Colonic mucosa (tissue), 4 donors: ENCODE measurements around the gene TEKT3. TPM values are rescaled to one million over a fixed set of nuclear protein-coding genes. Genes with fewer than 3 reads are reported as not detected.

Experiments
- DNase-seq: peaks from one replicate; pipeline ENCODE4 v3.0.0-alpha.2; 2020
- H3K27ac ChIP-seq: fragments of 200-600 bp; one replicate; pipeline ENCODE4 v1.8.0; 2021
- H3K27me3 ChIP-seq: fragments of 200-600 bp; one replicate; pipeline ENCODE4 v1.8.0; 2021
- H3K36me3 ChIP-seq: fragments of 200-600 bp; one replicate; pipeline ENCODE4 v1.8.0; 2021
- H3K4me1 ChIP-seq: fragments of 200-600 bp; one replicate; pipeline ENCODE4 v1.8.0; 2021; ENCODE audit warnings: mild to moderate bottlenecking
- H3K4me3 ChIP-seq: fragments of 200-600 bp; one replicate; pipeline ENCODE4 v1.8.0; 2021
- H3K9ac ChIP-seq, 2 donors: one replicate each; pipeline ENCODE4 v1.7.0; 2013; ENCODE audit warnings: control low read depth in 2 of 2, low read depth in 2 of 2, low read length in 2 of 2
- H3K9me3 ChIP-seq: fragments of 200-600 bp; one replicate; pipeline ENCODE4 v1.8.0; 2021
- intact Hi-C: fragments of 100-400 bp; cut with DNase I; formaldehyde crosslinking; loops from one replicate; pipeline ENCODE4 v1.14.1; 2022
- total RNA-seq, 2 donors: library from RNA; stranded (reverse); fragmentation: NEBNext Ultra II Directional in 1 of 2; extraction: Animal tissue kit (Norgen Biotek cat#: 25700) in 1 of 2; gene quantifications; one replicate each; pipeline ENCODE4 v1.2.1, GENCODE V29; 2021
- TF ChIP-seq, protein P1 (sequence below): fragments of 200-600 bp; IDR thresholded peaks from one replicate; pipeline ENCODE4 v1.8.0; 2022; ENCODE audit warnings: antibody characterized with exemption, mild to moderate bottlenecking
- donor health status: healthy.
- donor health status: DM: no; HTN: no; CAD: no.
- donor health status: DM: no; HTN: no; CAD: no.

Gene TEKT3
- total RNA-seq, 2 donors from 2014 or later, result 0.45 TPM; not detected in 1

DNA sequence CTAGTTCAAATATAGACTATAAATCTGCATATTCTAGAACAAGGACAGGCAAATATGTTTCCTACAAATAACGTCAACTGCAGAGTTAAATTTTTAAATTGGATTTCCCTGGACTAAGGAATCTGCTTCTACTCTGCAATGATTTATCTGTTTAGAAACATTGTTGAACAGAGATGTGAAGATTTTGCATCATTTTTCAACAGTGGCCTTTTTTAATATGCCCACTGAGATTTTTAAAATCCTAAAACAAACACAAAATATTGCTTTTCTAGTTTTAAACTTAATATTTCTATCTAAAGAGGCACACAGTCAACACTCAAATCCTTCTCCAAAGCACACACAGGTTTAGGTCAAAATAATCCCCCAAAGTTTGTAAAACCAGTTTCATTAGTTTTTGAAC lies 52.5 kb downstream of the TEKT3 start:
- TF ChIP-seq, protein P1, sequence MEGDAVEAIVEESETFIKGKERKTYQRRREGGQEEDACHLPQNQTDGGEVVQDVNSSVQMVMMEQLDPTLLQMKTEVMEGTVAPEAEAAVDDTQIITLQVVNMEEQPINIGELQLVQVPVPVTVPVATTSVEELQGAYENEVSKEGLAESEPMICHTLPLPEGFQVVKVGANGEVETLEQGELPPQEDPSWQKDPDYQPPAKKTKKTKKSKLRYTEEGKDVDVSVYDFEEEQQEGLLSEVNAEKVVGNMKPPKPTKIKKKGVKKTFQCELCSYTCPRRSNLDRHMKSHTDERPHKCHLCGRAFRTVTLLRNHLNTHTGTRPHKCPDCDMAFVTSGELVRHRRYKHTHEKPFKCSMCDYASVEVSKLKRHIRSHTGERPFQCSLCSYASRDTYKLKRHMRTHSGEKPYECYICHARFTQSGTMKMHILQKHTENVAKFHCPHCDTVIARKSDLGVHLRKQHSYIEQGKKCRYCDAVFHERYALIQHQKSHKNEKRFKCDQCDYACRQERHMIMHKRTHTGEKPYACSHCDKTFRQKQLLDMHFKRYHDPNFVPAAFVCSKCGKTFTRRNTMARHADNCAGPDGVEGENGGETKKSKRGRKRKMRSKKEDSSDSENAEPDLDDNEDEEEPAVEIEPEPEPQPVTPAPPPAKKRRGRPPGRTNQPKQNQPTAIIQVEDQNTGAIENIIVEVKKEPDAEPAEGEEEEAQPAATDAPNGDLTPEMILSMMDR, result no peak
- Histone ChIP-seq H3K9ac (no peak overlapping the region), H3K27ac (no peak overlapping the region)

DNA sequence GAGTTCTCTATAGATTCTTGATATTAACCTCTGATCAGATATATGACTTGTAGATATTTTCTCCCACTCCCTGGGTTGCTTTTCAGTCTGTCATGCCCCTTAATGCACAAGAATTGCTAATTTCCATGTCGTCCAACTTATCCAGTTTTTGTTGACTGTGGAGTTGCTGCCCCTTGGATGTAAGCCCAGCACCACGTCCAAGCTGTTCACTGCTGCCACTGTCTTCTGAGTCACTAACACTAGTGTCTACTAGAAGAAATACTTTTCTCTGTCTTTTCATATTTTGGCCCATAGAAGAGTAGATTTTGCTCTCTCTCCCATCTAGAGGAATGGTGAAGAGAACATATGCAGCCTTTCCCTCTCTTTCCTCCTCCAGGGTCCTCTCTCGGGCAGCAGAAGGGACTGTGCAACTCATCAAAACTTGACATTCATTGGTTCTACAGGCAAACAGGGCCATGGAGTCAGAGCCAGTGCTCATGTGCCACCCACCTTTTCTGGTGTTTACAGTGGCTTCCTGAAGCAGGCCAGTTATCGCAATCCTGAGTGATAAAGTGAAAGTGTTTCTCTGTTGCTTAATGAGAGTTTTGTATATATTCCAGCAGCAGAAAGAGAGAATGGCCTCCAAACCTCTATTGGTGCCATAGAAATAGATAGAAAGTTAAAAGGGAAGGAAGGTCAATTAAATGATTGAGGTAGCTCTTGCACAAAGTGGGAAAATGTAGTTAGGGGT lies 53.7 kb downstream of the TEKT3 start:
- intact Hi-C loops, result no loop called here
- no peaks in the 10 kb centered on the region for H3K4me1 ChIP-seq
- TF ChIP-seq, protein P1, result no peak
- H3K9ac ChIP-seq, result no peak overlapping the region
- DNase-seq, result no peak
- no peak overlapping the region for H3K4me3 ChIP-seq
- no peaks in the 10 kb centered on the region for H3K9me3 ChIP-seq
- H3K27ac ChIP-seq, result no peak overlapping the region
- no peaks in the 10 kb centered on the region for H3K36me3 ChIP-seq
- H3K27me3 ChIP-seq, result no peaks in the 10 kb centered on the region

More for the DNA sequence above, 52.5 kb downstream of the TEKT3 start:
- intact Hi-C loops, result no loop called here
- no peaks in the 10 kb centered on the region for H3K9me3 ChIP-seq
- H3K27me3 ChIP-seq, result no peaks in the 10 kb centered on the region
- no peaks in the 10 kb centered on the region for H3K36me3 ChIP-seq
- no peak for DNase-seq
- no peaks in the 10 kb centered on the region for H3K4me1 ChIP-seq
- H3K4me3 ChIP-seq, result no peak overlapping the region

DNA sequence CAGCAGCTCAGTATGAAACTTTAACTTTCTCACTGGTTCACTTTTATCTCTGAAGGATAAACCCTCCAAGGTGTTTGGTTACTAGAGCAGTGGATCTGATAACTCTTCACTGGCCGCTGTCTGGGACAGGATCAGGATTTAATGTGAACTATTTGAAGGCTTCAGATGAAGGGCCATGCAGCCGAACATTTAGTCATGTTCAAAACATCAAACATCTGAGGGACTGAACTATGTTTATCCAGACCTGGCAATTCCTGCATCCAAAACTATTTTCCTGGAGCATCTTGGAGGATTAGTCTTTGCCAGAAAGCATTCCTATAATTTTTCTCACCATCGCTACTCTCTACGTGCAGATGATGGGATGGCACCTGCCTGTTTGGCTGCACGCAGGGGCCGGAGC lies 55.9 kb downstream of the TEKT3 start:
- Histone ChIP-seq H3K27me3 (no peaks in the 10 kb centered on the region), H3K9ac (no peak overlapping the region), H3K9me3 (no peaks in the 10 kb centered on the region), H3K27ac (no peak overlapping the region), H3K4me1 (no peaks in the 10 kb centered on the region), H3K4me3 (no peak overlapping the region), H3K36me3 (no peaks in the 10 kb centered on the region)
- intact Hi-C loops, result no loop called here
- no peak for DNase-seq
- TF ChIP-seq, protein P1, result no peak

DNA sequence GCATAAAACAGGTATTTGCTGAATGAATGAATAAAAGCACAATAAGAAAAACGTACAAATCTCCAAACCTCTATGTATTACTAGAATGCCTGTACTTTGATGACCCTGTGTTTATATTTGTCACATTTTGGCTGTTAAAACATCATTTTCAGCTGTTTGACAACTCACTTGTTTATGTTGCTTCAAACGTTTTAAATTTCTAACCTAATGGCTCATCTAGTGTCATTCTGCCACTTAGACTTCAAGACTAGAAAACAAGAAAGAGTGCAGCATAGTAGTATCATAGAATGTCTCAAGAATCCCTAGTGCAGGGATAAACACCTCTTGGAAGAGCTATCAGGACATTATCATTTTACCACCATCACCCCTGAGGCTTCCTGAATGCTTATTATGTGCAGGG lies 56.9 kb downstream of the TEKT3 start:
- intact Hi-C loops, result no loop called here
- no peak for DNase-seq
- TF ChIP-seq, protein P1, result no peak
- Histone ChIP-seq H3K27ac (no peak overlapping the region), H3K36me3 (no peaks in the 10 kb centered on the region), H3K4me3 (no peak overlapping the region), H3K9me3 (no peaks in the 10 kb centered on the region), H3K4me1 (no peaks in the 10 kb centered on the region), H3K27me3 (no peaks in the 10 kb centered on the region), H3K9ac (no peak overlapping the region)

DNA sequence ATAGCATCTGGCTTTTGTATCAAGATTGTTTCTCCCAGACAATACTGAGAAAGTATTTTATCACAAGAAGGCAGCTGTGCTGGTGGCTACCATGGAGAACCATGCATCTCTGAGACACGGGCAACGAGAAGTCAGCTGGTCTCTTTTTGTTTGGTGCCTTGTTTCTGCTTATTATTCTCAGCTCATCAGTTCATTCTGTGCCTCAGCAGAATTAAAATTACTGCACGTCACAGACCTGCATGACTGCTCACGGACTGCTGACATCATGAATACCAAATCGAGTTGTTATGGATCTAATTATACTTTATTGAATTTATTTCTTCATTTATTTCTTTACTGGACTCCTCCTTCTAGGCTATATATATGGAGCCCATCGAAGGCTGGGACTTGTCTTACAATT lies 57.3 kb downstream of the TEKT3 start:
- Histone ChIP-seq H3K9me3 (no peaks in the 10 kb centered on the region), H3K27ac (no peak overlapping the region)
- intact Hi-C loops, result no loop called here

More for the DNA sequence above, 57.3 kb downstream of the TEKT3 start:
- no peaks in the 10 kb centered on the region for H3K4me1 ChIP-seq
- no peaks in the 10 kb centered on the region for H3K36me3 ChIP-seq
- no peaks in the 10 kb centered on the region for H3K27me3 ChIP-seq
- no peak overlapping the region for H3K4me3 ChIP-seq
- DNase-seq, result no peak
- TF ChIP-seq, protein P1, result no peak
- H3K9ac ChIP-seq, result no peak overlapping the region
